ENCODE measurements around the gene MPP2. TPM values are rescaled to one million over a fixed set of nuclear protein-coding genes. Genes with fewer than 3 reads are reported as not detected.
"Not testable (repeated sequence)": the region's sequence is repeated elsewhere in the genome, so short reads cannot be mapped to it uniquely, and the experiment has no call there.

Gene MPP2
- total and polyA plus RNA-seq, 2 experiments from 2014 or later: 23.4 to 25.4 TPM

DNA sequence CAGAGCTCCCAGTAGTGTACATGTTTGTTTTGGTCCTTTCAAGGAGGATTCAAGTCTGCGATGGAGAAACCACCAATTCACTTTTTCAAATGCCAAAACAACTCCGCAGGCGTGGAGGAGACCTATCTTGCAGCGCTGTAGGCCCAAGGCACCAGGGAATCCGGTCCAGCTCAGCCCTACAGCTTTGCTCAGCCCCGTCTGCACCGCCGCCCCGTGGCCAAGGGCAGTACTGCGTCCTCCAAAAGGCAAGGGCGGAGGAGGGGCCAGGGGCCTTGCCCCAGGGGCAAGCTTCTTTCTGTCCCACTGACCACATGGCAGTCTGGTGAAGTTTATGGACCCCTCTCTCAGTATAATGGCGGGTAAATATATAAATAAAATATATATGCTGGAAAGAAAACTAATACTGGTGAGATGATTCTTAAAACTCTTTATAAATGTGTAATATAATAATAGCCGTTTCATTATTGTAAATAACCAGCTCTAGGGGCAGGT lies 61.1 kb downstream of the MPP2 start:
- H3K27me3 ChIP-seq: no peaks in the 10 kb centered on the region
- H3K27ac ChIP-seq: no peak overlapping the region
- no peak overlapping the region for H3K4me3 ChIP-seq
- peak; percentile 85 to 88 for DNase-seq (ENCODE audit: low read depth in 1 of 2, low spot score in 1 of 2)
- H3K9me3 ChIP-seq (ENCODE audit: low read depth): no peaks in the 10 kb centered on the region
- no peaks in the 10 kb centered on the region for H3K36me3 ChIP-seq
- TF ChIP-seq, protein P1, sequence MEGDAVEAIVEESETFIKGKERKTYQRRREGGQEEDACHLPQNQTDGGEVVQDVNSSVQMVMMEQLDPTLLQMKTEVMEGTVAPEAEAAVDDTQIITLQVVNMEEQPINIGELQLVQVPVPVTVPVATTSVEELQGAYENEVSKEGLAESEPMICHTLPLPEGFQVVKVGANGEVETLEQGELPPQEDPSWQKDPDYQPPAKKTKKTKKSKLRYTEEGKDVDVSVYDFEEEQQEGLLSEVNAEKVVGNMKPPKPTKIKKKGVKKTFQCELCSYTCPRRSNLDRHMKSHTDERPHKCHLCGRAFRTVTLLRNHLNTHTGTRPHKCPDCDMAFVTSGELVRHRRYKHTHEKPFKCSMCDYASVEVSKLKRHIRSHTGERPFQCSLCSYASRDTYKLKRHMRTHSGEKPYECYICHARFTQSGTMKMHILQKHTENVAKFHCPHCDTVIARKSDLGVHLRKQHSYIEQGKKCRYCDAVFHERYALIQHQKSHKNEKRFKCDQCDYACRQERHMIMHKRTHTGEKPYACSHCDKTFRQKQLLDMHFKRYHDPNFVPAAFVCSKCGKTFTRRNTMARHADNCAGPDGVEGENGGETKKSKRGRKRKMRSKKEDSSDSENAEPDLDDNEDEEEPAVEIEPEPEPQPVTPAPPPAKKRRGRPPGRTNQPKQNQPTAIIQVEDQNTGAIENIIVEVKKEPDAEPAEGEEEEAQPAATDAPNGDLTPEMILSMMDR (IDR thresholded peaks at IDR 0.05; ENCODE audit: low read depth, low read length): peak; percentile 100
- no peaks in the 10 kb centered on the region for H3K4me1 ChIP-seq (ENCODE audit: low read depth)

DNA sequence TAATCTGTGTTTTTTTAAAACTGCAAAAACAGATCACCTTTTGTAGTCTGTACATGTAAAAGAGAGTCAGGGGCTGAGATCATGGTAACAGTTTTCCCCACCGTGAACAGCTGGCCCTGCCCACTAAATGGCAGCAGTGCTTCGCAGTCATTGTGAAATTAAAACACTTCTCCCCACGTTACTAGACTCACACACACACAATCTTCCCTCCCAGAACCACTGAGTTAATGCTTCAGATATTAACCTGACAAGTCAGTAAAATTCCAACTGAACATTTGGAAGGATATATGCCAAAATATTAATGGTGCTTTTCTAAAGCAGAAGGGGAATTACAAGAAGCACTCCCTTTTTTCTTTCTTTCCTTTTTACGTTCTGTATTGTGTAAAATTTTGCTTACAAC lies 61.6 kb downstream of the MPP2 start:
- Histone ChIP-seq H3K9me3 (ENCODE audit: low read depth) (no peaks in the 10 kb centered on the region), H3K27me3 (no peaks in the 10 kb centered on the region), H3K4me1 (ENCODE audit: low read depth) (no peaks in the 10 kb centered on the region), H3K27ac (no peak overlapping the region), H3K4me3 (no peak overlapping the region), H3K36me3 (no peaks in the 10 kb centered on the region)
- no peak for DNase-seq (ENCODE audit: low read depth in 1 of 2, low spot score in 1 of 2)
- TF ChIP-seq, protein P1 (IDR thresholded peaks at IDR 0.05; ENCODE audit: low read depth, low read length): no peak

DNA sequence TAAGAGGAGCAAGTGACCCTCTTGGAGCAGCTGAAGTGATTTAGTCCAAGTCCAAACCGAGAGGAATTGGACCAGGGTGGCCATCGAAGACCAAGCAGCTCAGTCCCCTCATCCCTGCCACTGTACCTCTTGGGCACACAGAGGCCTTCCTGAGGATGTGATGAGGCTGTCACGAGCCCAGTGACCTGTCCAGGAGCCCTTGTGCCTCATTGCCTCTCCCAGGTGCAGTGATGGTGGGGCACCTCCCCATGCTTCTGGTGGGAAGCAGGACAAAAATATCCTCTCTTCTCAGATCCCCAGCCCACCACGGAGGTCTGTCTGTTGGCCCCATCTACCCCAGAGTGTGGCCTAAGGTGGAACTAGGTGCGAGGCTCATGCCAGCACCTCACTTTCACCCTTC lies 63.1 kb downstream of the MPP2 start:
- no peak for DNase-seq (ENCODE audit: low read depth in 1 of 2, low spot score in 1 of 2)
- H3K27me3 ChIP-seq: no peaks in the 10 kb centered on the region
- H3K27ac ChIP-seq: no peak overlapping the region
- H3K36me3 ChIP-seq: no peaks in the 10 kb centered on the region
- no peaks in the 10 kb centered on the region for H3K9me3 ChIP-seq (ENCODE audit: low read depth)
- no peak overlapping the region for H3K4me3 ChIP-seq
- TF ChIP-seq, protein P1 (IDR thresholded peaks at IDR 0.05; ENCODE audit: low read depth, low read length): no peak
- H3K4me1 ChIP-seq (ENCODE audit: low read depth): no peaks in the 10 kb centered on the region

DNA sequence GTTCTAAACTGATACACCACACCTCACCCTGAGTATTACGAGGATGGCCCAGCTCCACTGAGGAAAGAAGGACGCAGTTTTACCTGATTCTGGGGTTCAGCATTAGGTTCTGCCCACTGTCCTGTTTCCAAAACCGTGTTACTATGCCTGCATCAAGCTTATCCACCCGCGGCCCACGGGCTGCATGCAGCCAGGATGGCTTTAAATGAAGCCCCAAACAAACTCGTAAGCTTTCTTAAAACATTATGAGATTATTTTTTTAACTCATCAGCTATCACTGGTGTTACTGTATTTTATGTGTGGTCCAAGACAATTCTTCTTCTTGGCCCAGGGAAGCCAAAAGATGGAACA lies 64.4 kb downstream of the MPP2 start:
- Histone ChIP-seq H3K27ac (no peak overlapping the region), H3K4me3 (no peak overlapping the region), H3K36me3 (no peaks in the 10 kb centered on the region), H3K9me3 (ENCODE audit: low read depth) (no peaks in the 10 kb centered on the region), H3K27me3 (no peaks in the 10 kb centered on the region), H3K4me1 (ENCODE audit: low read depth) (no peaks in the 10 kb centered on the region)
- TF ChIP-seq, protein P1 (IDR thresholded peaks at IDR 0.05; ENCODE audit: low read depth, low read length): no peak
- DNase-seq (ENCODE audit: low read depth in 1 of 2, low spot score in 1 of 2): no peak

DNA sequence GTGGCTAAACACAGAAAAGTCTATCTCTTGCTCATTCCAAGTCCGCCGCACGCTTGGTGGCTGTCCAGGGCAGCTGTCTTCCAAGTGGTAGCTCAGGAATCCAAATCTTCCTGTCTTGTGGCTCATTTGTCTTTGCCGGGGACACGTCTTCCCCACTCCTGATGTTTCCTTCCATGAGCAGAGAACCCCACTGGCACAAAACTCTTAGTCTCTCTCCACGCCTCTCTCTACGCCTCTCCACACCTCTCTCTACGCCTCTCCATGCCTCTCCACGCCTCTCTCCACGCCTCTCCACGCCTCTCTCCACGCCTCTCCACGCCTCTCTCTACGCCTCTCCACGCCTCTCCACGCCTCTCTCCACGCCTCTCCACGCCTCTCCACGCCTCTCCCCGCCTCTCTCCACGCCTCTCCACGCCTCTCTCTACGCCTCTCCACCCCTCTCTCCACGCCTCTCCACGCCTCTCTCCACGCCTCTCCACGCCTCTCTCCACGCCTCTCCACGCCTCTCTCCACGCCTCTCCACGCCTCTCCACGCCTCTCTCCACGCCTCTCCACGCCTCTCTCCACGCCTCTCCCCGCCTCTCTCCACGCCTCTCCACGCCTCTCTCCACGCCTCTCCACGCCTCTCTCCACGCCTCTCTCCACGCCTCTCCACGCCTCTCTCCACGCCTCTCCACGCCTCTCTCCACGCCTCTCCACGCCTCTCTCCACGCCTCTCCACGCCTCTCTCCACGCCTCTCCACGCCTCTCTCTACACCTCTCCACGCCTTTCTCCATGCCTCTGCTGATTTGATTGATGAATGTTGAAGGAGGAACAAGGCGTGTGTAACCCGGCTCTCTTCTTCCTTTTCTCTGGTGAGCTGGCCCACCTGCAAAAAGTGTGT lies 65.0 kb downstream of the MPP2 start:
- not testable (repeated sequence) for H3K27me3 ChIP-seq; H3K36me3 ChIP-seq; H3K4me3 ChIP-seq; H3K9me3 ChIP-seq (ENCODE audit: low read depth); H3K27ac ChIP-seq; H3K4me1 ChIP-seq (ENCODE audit: low read depth)
- peak in 1 of 2 donors; percentile 39 for DNase-seq (ENCODE audit: low read depth in 1 of 2, low spot score in 1 of 2)

DNA sequence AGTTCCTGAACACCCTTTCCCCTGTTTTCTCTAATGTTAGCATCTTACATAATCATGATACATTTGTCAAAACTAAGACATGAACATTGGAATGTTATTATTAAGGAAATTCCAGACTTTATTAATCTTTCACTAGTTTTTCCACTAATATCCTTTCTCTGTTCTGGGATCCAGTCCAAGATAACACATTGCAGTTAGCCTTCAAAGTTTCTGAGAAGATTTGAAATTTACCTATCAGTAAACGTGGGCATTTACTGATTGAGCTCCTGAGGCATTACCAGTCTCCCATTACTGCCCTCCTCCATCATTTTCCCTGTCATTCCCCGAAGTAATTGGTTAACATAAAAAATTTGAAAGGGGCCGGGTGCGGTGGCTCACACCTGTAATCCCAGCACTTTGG lies 66.1 kb downstream of the MPP2 start:
- no peak for DNase-seq (ENCODE audit: low read depth in 1 of 2, low spot score in 1 of 2)

More for the DNA sequence above, 66.1 kb downstream of the MPP2 start:
- Histone ChIP-seq H3K9me3 (ENCODE audit: low read depth) (no peaks in the 10 kb centered on the region), H3K27ac (no peak overlapping the region), H3K36me3 (no peaks in the 10 kb centered on the region), H3K27me3 (no peaks in the 10 kb centered on the region), H3K4me1 (ENCODE audit: low read depth) (no peaks in the 10 kb centered on the region), H3K4me3 (no peak overlapping the region)
- TF ChIP-seq, protein P1 (IDR thresholded peaks at IDR 0.05; ENCODE audit: low read depth, low read length): no peak

Measured in cardiac muscle cell (in vitro differentiated cells and primary cell).